Stimulated activated CD8-positive, alpha-beta memory T cell treated with anti-CD3 and anti-CD28 coated beads, Interleukin-4, amount 100 ng/mL, for 48 hours (primary cell): ENCODE results near the gene EOLA2.
"Not testable (repeated sequence)": the region's sequence is repeated elsewhere in the genome, so short reads cannot be mapped to it uniquely, and the experiment has no call there.

Source experiments
- DNase-seq: peaks from one replicate; pipeline ENCODE4 v3.0.0-alpha.2; 2020

EOLA2 gene

DNA sequence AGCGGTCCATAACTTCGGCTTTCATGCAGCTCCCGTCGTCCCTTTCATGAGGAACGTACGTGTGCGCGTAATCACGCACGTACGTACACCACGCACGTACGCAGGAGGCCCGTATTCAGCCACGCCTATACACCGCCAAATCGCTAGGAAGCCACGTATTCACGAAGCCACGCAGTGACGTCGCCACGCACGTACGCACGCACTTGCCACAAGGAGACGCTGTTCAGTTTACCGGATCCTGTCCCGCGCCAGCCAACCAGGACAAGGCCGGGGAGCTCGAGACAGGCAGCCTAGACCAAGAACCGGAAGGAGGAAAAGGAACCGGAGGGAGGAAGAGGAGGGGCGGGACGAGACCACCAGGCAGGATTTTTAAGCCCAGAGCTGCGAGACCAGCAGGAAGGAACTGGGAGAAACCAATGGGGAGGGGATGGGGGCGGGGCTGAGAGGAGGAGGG is at the start of gene EOLA2:
EOLA2 (minus strand) TSS at position 65 of the 454 bp plus-strand sequence. CDS start 4,617 bp downstream, outside the sequence.
- peak; percentile 90 for DNase-seq

GRCh38 chrX:149987613-149988012 is 49.3 kb upstream of the EOLA2 start:
- DNase-seq = no peak

DNA sequence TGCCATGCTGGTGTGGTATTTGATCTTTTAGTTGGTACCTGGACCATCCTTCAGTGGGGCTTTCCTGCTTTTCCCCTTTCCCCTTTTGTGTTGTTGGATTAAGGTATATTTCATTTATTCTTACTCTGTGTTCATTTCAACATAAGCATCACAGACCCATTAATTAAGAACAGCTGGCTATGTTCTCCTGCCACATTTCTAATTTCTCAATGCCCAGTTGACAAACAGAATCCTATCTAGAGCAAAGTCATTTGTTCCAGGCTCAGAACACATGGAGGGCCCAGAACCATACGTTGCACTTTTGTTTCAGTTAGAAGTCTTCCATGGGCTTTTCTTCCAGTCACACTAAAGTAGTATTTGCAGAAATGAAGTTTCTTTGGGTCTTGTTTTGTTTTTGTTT is 46.1 kb upstream of the EOLA2 start:
- no peak for DNase-seq

- DNase-seq = no peak
Observed at GRCh38 chrX:149982310-149982709, 44.0 kb upstream of the EOLA2 start.

DNA sequence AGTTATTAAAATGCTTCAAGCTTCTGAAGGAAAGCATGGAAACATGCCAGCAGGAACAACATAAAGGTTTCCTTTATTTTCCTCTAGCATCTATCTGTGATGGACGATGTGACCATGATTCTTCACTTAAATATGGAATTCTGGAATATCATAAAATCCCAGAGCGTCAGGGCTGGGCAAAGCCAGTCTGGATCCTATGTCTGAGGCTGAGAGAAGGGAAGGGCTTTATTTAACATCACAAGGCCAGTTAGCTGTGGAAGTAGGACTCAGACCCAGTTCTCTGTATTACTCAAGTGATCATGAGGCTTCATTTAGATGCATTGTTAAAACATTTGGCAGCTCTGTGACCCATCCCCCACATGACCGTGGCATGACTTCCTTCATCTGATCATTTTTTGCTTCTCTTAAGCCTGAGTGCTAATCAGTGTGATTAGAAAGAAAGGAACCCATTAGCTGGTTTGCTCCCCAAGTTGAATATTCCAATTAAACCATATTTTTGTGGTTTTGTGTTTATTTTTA is 40.9 kb upstream of the EOLA2 start:
- DNase-seq = no peak

- DNase-seq = peak; percentile 32
Observed at GRCh38 chrX:149962859-149963757, 24.8 kb upstream of the EOLA2 start.

GRCh38 chrX:149962010-149962409 is 23.7 kb upstream of the EOLA2 start:
- no peak for DNase-seq

DNA sequence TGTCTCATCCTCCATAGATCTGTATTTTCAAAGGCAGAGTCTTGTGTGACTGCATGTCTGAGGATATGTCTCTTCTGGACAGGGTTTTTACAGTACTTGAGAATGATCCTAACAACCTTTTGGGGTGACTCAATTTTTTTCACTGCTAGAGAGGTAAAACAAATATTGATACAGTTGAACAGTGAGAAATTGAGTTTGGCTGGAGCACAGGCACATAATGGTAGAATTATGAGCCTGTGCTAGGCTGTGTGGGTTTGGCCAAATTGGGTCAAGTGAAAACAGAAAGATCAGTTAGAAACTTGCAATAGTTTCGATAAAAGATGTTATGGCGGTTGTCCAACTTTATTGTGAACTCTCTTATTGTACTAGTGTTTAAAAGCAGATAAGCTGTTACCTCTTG is 23.3 kb upstream of the EOLA2 start:
- no peak for DNase-seq

DNA sequence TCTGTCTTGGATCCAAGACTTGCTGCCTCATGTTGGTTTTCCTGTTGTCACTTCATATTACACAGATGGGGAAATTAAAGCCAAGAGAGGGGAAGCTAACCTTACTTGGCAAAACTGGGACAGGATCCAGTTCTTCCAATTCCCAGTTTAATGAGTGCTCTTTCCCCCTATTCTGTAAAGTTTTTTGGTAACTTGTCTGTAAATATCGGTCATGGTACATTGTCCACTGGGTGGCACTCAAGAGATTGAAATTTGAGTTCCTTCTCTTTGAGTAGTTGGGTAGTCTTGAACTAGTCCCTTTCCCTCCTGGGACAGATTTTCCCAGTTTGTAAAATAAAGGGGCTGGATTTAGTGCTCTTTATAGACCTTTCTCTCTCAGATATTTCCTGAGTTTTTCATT is 12.4 kb upstream of the EOLA2 start:
- DNase-seq = no peak

- DNase-seq = no peak
Observed at GRCh38 chrX:149949743-149950436, 11.6 kb upstream of the EOLA2 start.

DNA sequence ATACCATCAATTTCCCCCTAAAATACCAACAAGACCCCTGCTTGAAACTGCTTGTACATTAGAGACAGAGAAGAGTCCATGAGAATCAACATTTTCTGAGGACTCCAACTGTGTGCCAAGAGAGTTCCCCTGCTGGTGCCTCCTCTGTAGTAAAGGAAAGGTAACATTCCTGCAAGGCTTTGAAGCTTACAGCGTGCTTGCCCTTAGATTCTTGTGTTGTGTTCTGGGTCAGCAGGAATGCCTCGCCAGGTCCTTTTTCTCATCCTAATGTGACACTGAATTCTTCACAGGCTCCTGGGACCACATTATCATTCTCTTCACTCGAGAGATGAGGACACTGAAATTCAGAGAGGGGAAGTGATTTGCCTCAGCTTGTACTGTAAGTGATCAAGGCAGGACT is 9.7 kb upstream of the EOLA2 start:
- no peak for DNase-seq

GRCh38 chrX:149946932-149947331 is 8.6 kb upstream of the EOLA2 start:
- DNase-seq = not testable (repeated sequence)

DNA sequence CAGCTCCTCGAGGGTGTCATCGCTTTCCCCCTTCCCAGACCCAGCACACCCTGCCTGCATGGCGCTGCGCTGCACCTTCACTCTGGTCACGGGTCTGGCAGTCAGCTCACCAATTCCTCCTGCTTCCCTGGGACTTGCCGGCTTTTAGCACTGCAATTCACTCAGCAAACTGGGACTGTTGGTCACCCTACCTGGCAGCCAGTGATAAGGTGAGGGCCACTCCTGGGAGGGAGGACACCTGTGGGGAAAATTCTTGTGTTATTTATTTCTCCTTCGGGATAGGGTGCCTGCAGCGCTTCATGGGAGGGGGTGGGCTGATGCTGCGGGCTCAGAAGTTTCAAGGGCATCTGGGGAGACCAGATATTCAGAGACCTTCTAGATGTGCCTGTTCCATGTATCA is 7.5 kb upstream of the EOLA2 start:
- DNase-seq = not testable (repeated sequence)

- not testable (repeated sequence) for DNase-seq
Observed at GRCh38 chrX:149945087-149945670, 6.9 kb upstream of the EOLA2 start.

GRCh38 chrX:149940674-149941024 is 2.4 kb upstream of the EOLA2 start:
- not testable (repeated sequence) for DNase-seq

DNA sequence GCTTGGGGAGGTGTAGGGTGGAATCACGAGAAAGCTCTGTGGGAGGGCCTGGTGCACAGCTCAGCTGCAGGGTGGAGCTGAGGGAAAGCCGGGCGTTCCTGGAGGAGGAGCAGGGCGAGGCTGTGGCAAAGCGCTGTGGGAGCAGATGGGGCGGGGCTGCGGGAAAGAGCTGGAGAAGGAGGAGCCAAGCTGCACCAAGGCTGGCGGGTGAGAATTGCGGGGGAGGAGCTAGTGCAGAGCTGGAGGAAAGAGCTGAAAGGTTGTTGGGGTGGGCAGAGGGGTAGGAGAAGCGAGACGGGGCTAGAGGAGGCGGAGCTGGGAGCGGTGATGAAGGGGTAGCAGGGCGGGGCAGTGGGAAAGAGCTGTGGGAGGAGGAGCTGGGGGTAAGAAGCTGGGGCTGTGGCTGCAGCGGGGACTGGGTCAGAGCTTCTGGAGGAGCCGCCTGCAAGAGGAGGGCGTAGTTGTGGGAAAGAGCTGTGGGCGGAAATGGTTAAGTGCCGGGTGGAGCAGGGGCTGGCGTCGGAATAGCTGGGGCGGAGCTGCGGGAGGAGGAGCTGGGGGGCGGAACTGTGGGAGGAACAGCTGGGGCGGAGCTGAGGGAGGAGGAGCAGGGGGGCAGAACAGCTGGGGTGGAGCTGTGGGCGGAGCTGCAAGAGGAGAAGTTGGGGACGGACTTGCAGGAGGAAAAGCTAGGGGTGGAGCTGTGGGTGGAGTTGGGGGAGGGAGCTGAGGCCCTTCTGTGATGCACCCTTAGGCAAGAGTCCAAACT is 1.8 kb upstream of the EOLA2 start:
- peak; percentile 92 for DNase-seq

- DNase-seq = no peak
Observed at GRCh38 chrX:149939655-149939904, 1.3 kb upstream of the EOLA2 start.

DNA sequence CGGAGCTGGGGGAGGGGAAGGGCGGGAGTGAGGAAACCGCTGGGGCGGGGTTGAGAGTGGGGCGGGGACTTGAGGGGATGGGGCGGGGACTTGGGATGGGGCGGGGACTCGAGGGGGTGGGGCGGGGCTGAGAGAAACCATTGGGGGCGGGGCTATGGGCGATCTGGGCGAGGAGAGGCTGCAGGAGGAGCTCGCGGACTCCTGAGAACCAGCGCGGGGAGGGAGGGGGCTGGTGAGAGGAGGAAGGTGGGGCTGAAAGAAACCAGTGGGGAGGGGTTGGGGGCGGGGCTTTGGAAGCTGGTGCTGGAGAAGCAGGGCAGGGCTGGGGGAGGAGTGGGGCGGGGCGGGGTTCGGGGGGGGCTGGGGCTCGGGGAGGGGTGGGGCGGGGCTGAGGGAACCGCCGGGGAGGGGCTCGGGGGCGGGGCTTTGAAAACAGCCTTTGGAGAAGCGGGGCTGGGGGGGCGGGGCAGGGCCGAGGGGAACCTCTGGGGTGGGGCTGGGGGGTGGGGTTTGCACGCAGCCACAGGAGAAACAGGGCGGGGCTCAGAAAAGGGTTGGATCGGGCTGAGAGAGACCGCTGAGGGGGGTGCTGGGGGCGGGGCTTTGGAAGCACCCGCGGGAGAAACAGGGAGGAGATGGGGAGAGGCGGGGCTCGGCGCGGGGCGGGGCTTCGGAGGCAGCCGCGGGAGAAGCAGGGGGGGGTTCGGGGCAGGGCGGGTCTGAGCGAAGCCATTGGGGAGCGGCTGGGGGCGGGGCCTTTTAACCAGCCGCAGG is 777 bp upstream of the EOLA2 start:
- peak; percentile 90 for DNase-seq

- peak; percentile 25 for DNase-seq
Observed at GRCh38 chrX:149937871-149938426, 342 bp downstream of the EOLA2 start.

DNA sequence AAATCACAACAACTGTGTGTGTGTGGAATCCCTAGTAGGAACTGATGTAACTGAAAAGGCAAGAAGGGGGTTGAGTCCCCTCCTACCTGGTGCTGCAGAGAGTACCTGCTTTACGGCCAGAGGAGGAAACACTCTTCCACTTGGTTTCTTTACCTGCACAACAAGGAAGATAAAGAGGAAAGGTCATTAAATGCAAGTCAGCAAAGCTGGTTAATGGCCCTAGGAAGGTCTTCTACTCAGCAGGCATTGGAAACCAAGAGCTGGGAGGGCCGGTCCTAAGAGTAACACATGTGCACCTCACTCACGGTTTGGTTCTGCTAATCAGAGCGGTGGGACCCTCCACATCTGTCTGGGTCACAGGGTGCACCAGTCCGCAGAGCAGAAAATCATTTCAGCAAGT is 963 bp downstream of the EOLA2 start:
- not testable (repeated sequence) for DNase-seq

- not testable (repeated sequence) for DNase-seq
Observed at GRCh38 chrX:149933547-149933946, 4.7 kb downstream of the EOLA2 start.

DNA sequence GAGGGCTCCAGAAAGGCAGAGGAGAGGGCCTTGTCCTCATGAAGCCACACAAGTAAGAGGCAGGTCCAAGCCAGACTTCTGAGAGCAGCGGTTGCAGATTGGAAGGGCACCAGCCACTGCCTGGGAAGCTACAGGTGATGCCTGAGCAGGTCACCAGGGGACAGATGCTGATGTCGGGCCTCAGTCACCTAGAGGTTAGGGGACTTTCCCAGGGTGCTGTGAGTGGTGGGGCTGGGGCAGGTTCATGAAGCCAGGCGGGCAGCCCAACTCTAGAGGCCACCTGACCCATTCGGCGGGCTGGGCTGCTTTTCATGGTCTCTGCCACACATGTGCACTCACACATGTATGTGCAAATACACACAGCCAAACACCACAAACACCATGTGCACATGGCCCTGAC is 5.3 kb downstream of the EOLA2 start:
- DNase-seq = not testable (repeated sequence)
